ENCODE measurements around the gene RUSF1.

GRCh38 chr16:31498493-31498892, 9.7 kb downstream of the RUSF1 start:
- TF ChIP-seq CTCF (conservative IDR thresholded peaks at IDR 0.05 in 1 of 2, IDR thresholded peaks at IDR 0.05 in 1 of 2; ENCODE audit: low read depth in 1 of 2, low read length in 2 of 2) (no peak), EZH2 (IDR thresholded peaks at IDR 0.05; ENCODE audit: low read length, missing control alignments) (no peak)
